Smooth muscle cell (in vitro differentiated cells): ENCODE results near the gene TMEM132C. TPM values are rescaled to one million over a fixed set of nuclear protein-coding genes. Genes with fewer than 3 reads are reported as not detected.

ENCODE experiments used
- DNase-seq: peaks from one replicate; lab custom pipeline; 2025; ENCODE audit not compliant: unreplicated experiment; lab: John Stamatoyannopoulos, UW
- H2AFZ ChIP-seq: fragments of 200-600 bp; sonication (generic); 2 replicates; pipeline ENCODE4 v1.6.0; 2016; ENCODE audit warnings: antibody characterized with exemption, low read depth, mild to moderate bottlenecking
- H3F3A ChIP-seq: fragments of 200-600 bp; sonication (generic); 2 replicates; pipeline ENCODE4 v1.6.0; 2017; ENCODE audit warnings: antibody characterized with exemption, low read depth
- H3K27ac ChIP-seq: fragments of 200-600 bp; sonication (generic); 2 replicates; pipeline ENCODE4 v1.5.1; 2016; ENCODE audit warnings: low read depth, mild to moderate bottlenecking
- H3K27me3 ChIP-seq: fragments of 200-600 bp; sonication (generic); 2 replicates; pipeline ENCODE4 v1.6.1; 2016; ENCODE audit warnings: low read depth, mild to moderate bottlenecking
- H3K36me3 ChIP-seq: fragments of 200-600 bp; sonication (generic); 2 replicates; pipeline ENCODE4 v1.5.1; 2016; ENCODE audit warnings: low read depth
- H3K4me1 ChIP-seq: fragments of 200-600 bp; sonication (generic); 2 replicates; pipeline ENCODE4 v1.5.1; 2016; ENCODE audit warnings: low read depth
- H3K4me2 ChIP-seq: fragments of 200-600 bp; sonication (generic); 2 replicates; pipeline ENCODE4 v1.6.0; 2016; ENCODE audit warnings: mild to moderate bottlenecking
- H3K4me3 ChIP-seq: fragments of 200-600 bp; sonication (generic); 2 replicates; pipeline ENCODE4 v1.5.1; 2016; ENCODE audit warnings: mild to moderate bottlenecking
- H3K79me2 ChIP-seq: fragments of 200-600 bp; sonication (generic); 2 replicates; pipeline ENCODE4 v1.6.0; 2016; ENCODE audit warnings: low read depth, mild to moderate bottlenecking
- H3K9ac ChIP-seq: fragments of 200-600 bp; sonication (generic); 2 replicates; pipeline ENCODE4 v1.6.0; 2016; ENCODE audit warnings: low read depth
- H3K9me3 ChIP-seq: fragments of 200-600 bp; sonication (generic); replicated peaks from 2 replicates; pipeline ENCODE4 v1.5.1; 2016; ENCODE audit warnings: low read depth
- H4K20me1 ChIP-seq: fragments of 200-600 bp; sonication (generic); 2 replicates; pipeline ENCODE4 v1.6.0; 2016; ENCODE audit warnings: low read depth
- CTCF ChIP-seq: fragments of 200-600 bp; sonication (generic); IDR thresholded peaks from 2 replicates; pipeline ENCODE4 v1.5.1; 2017; ENCODE audit warnings: borderline replicate concordance, mild to moderate bottlenecking, antibody characterized with exemption; ENCODE audit not compliant: insufficient read depth, poor library complexity, severe bottlenecking
- WGBS: methylation state at CpG from one replicate; pipeline ENCODE4 v1.1.7; 2016; ENCODE audit warnings: low lambda C conversion rate; 5-methylcytosine and 5-hydroxymethylcytosine counted together
- polyA plus RNA-seq: library from polyadenylated mRNA; unstranded; fragments of >200 nt; fragmentation: Nextera tagmentation; extraction: Ambion mirVana; gene quantifications from 2 replicates; pipeline ENCODE4 v1.2.1, GENCODE V29; 2016
- total RNA-seq: library from RNA; depleted of rRNA; stranded (reverse); fragments of >200 nt; gene quantifications from 2 replicates; pipeline ENCODE4 v1.2.3, GENCODE V29; 2014

TMEM132C gene
- total RNA-seq (0.18 and 0.49 TPM in 2 replicates), polyA plus RNA-seq (0.46 and 0.77 TPM in 2 replicates)

GRCh38 chr12:128267131-128267622 is at the start of gene TMEM132C:
Gene TMEM132C, plus strand, starts transcription at chr12:128267170. Its CDS starts 233 bp downstream, at chr12:128267403.
- Histone ChIP-seq H3K4me2 (peak within 1 kb of the TSS; percentile 89), H3K9me3 (peaks cover 7% of the 10 kb centered on the region), H3K4me1 (peaks cover 13% of the 10 kb centered on the region), H3K27ac (no peak within 1 kb of the TSS), H3K9ac (no peak within 1 kb of the TSS), H3K36me3 (no peaks in the 10 kb centered on the region), H3K79me2 (no peaks in the 10 kb centered on the region), H2AFZ (peak within 1 kb of the TSS; percentile 82), H3F3A (no peaks in the 10 kb centered on the region), H3K4me3 (peak within 1 kb of the TSS; percentile 56), H4K20me1 (no peaks in the 10 kb centered on the region), H3K27me3 (peaks cover 52% of the 10 kb centered on the region)
- WGBS, result 0% methylated on average over 6 of the region's 73 CpGs
- no peak for DNase-seq
- TF ChIP-seq CTCF, result no peak

- Histone ChIP-seq H3F3A (no peaks in the 10 kb centered on the region), H3K4me3 (no peak overlapping the region), H3K27ac (no peak overlapping the region), H4K20me1 (no peaks in the 10 kb centered on the region), H3K36me3 (no peaks in the 10 kb centered on the region), H3K4me2 (no peak overlapping the region), H3K9ac (no peak overlapping the region), H3K79me2 (no peaks in the 10 kb centered on the region), H2AFZ (no peak overlapping the region), H3K9me3 (no peaks in the 10 kb centered on the region), H3K27me3 (no peaks in the 10 kb centered on the region), H3K4me1 (no peaks in the 10 kb centered on the region)
- no peak for TF ChIP-seq CTCF
- 60% methylated on average over 7 of the region's 7 CpGs for WGBS
- no peak for DNase-seq
Observed at GRCh38 chr12:128224226-128224625, 42.7 kb upstream of the TMEM132C start.

GRCh38 chr12:128228581-128228980 is 38.4 kb upstream of the TMEM132C start:
- Histone ChIP-seq H3K4me2 (no peak overlapping the region), H3K36me3 (no peaks in the 10 kb centered on the region), H3K27me3 (no peaks in the 10 kb centered on the region), H3K79me2 (no peaks in the 10 kb centered on the region), H3K9ac (no peak overlapping the region), H2AFZ (no peak overlapping the region), H4K20me1 (no peaks in the 10 kb centered on the region), H3K9me3 (no peaks in the 10 kb centered on the region), H3F3A (no peaks in the 10 kb centered on the region), H3K4me3 (no peak overlapping the region), H3K4me1 (no peaks in the 10 kb centered on the region), H3K27ac (no peak overlapping the region)
- no peak for TF ChIP-seq CTCF
- 84% methylated on average over 6 of the region's 6 CpGs for WGBS
- no peak for DNase-seq

- Histone ChIP-seq H4K20me1 (no peaks in the 10 kb centered on the region), H3K27me3 (peaks cover 7% of the 10 kb centered on the region), H3K79me2 (no peaks in the 10 kb centered on the region), H3K36me3 (no peaks in the 10 kb centered on the region), H3K27ac (no peak overlapping the region), H3F3A (no peaks in the 10 kb centered on the region), H3K4me3 (no peak overlapping the region), H2AFZ (no peak overlapping the region), H3K4me1 (no peaks in the 10 kb centered on the region), H3K9ac (no peak overlapping the region), H3K9me3 (no peaks in the 10 kb centered on the region), H3K4me2 (no peak overlapping the region)
- DNase-seq, result no peak
- TF ChIP-seq CTCF, result no peak
- 71% methylated on average over 6 of the region's 6 CpGs for WGBS
Observed at GRCh38 chr12:128235635-128236417, 31.1 kb upstream of the TMEM132C start.
